Measurements from ENCODE around the gene FPGS. TPM values are rescaled to one million over a fixed set of nuclear protein-coding genes. Genes with fewer than 3 reads are reported as not detected.

The FPGS gene
- polyA plus RNA-seq, 1 donor (not counting 4 experiments of a cell fraction or from before 2014, with no cell fraction given), result 38.2 TPM

DNA sequence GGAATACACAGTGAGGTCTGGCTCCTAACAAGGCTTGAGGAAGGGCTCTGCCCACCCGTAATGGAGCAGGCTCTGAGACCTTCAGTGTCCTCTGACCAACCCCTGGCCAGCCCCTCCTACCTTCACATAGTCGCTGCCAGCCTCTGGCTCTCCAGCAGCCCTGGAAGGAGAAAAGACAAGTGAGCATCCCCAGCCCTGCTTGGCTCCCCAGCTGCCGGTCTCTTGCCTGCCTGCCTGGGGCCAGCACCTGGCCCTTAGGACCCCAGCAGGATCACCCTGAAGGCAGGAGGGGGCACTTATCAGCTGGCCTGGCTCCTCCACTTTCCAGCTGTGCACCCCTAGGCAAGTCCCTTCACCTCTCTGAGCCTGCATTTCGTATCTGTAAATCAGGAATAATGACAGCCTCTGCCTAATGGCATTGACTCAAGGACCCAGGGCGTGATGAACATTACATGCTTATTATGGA, 41.2 kb upstream of the FPGS start:
- Histone ChIP-seq H3K4me3 (ENCODE audit: control insufficient read depth in 2 of 3, extremely low read depth in 1 of 3, insufficient read depth in 2 of 3, low read depth in 1 of 3, low read length in 3 of 3) (no peak overlapping the region), H3K27ac (ENCODE audit: control insufficient read depth, insufficient read depth, low read length) (no peak overlapping the region)

DNA sequence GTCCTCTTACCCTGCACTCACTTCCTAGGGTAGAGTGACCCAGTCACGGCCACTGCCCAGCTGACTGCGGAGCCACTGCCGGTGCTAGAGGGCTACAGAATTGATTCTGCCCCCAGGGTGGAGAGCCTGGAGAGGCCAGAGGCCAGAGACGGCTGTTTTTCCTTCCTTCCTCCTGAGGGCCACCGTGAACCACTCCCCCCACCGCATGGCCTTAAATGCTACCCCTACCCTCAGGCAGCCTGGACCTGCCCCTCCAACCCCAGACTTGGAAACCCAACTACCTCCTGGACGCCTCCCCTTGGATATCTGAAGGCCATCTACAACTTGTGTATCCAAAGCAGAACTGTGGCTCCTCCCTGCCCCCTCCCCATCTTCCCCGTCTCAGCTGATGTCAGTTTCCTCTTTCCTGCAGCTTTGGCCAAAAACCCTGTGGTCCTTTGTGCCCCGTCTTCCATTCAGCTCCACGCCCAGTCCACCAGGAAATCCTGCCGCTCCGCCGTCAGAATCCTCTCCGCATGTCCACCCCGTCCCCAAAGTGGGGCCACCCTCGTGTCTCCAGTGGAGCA, 40.5 kb upstream of the FPGS start:
- Histone ChIP-seq H3K4me1 (ENCODE audit: control insufficient read depth, extremely low read depth, insufficient read depth, low read length) (no peaks in the 10 kb centered on the region), H3K9me1 (ENCODE audit: control insufficient read depth, extremely low read depth, insufficient read depth, low read length) (no peaks in the 10 kb centered on the region)
- TF ChIP-seq, protein P1, sequence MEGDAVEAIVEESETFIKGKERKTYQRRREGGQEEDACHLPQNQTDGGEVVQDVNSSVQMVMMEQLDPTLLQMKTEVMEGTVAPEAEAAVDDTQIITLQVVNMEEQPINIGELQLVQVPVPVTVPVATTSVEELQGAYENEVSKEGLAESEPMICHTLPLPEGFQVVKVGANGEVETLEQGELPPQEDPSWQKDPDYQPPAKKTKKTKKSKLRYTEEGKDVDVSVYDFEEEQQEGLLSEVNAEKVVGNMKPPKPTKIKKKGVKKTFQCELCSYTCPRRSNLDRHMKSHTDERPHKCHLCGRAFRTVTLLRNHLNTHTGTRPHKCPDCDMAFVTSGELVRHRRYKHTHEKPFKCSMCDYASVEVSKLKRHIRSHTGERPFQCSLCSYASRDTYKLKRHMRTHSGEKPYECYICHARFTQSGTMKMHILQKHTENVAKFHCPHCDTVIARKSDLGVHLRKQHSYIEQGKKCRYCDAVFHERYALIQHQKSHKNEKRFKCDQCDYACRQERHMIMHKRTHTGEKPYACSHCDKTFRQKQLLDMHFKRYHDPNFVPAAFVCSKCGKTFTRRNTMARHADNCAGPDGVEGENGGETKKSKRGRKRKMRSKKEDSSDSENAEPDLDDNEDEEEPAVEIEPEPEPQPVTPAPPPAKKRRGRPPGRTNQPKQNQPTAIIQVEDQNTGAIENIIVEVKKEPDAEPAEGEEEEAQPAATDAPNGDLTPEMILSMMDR (optimal IDR thresholded peaks at IDR 0.05 in 1 of 3, IDR thresholded peaks at IDR 0.05 in 1 of 3, conservative IDR thresholded peaks at IDR 0.05 in 1 of 3; ENCODE audit: extremely low read depth in 1 of 3, insufficient read depth in 2 of 3, low read length in 3 of 3), result no peak
- no peak for TF ChIP-seq EZH2 (IDR thresholded peaks at IDR 0.05; ENCODE audit: low read length)

More for the DNA sequence above, 41.2 kb upstream of the FPGS start:
- no peaks in the 10 kb centered on the region for H3K9me3 ChIP-seq (ENCODE audit: control insufficient read depth, low read depth, low read length)
- no peaks in the 10 kb centered on the region for H3K9me1 ChIP-seq (ENCODE audit: control insufficient read depth, extremely low read depth, insufficient read depth, low read length)
- TF ChIP-seq EZH2 (IDR thresholded peaks at IDR 0.05; ENCODE audit: low read length), result no peak
- no peak overlapping the region for H3K4me2 ChIP-seq (ENCODE audit: control insufficient read depth, extremely low read depth, insufficient read depth, low read depth, low read length)
- FAIRE-seq, result no peak
- no peaks in the 10 kb centered on the region for H4K20me1 ChIP-seq (ENCODE audit: control insufficient read depth, extremely low read depth, insufficient read depth, low read length)
- H3K79me2 ChIP-seq (ENCODE audit: control insufficient read depth, insufficient read depth, low read length), result no peaks in the 10 kb centered on the region
- H2AFZ ChIP-seq (ENCODE audit: control insufficient read depth, low read length), result no peak overlapping the region
- no peaks in the 10 kb centered on the region for H3K4me1 ChIP-seq (ENCODE audit: control insufficient read depth, extremely low read depth, insufficient read depth, low read length)
- DNase-seq (ENCODE audit: low read depth, low spot score), result no peak
- no peak overlapping the region for H3K9ac ChIP-seq (ENCODE audit: control insufficient read depth, extremely low read depth, insufficient read depth, low read length)
- dilution Hi-C loops (cut with MboI; ENCODE audit: extremely low pct_ligation_motif_present, low sequenced_read_pairs), result no loop called here
- no peaks in the 10 kb centered on the region for H3K36me3 ChIP-seq (ENCODE audit: control insufficient read depth in 2 of 2, extremely low read depth in 1 of 2, insufficient read depth in 2 of 2, low read length in 2 of 2)
- H3K27me3 ChIP-seq (ENCODE audit: control insufficient read depth, extremely low read depth, insufficient read depth, low read length), result peaks cover 3% of the 10 kb centered on the region

More for the DNA sequence above, 40.5 kb upstream of the FPGS start:
- Histone ChIP-seq H3K27ac (ENCODE audit: control insufficient read depth, insufficient read depth, low read length) (no peak overlapping the region), H3K9ac (ENCODE audit: control insufficient read depth, extremely low read depth, insufficient read depth, low read length) (no peak overlapping the region), H3K27me3 (ENCODE audit: control insufficient read depth, extremely low read depth, insufficient read depth, low read length) (peaks cover 3% of the 10 kb centered on the region), H4K20me1 (ENCODE audit: control insufficient read depth, extremely low read depth, insufficient read depth, low read length) (no peaks in the 10 kb centered on the region), H3K79me2 (ENCODE audit: control insufficient read depth, insufficient read depth, low read length) (no peaks in the 10 kb centered on the region), H3K4me3 (ENCODE audit: control insufficient read depth in 2 of 3, extremely low read depth in 1 of 3, insufficient read depth in 2 of 3, low read depth in 1 of 3, low read length in 3 of 3) (no peak overlapping the region), H3K9me3 (ENCODE audit: control insufficient read depth, low read depth, low read length) (no peaks in the 10 kb centered on the region), H3K4me2 (ENCODE audit: control insufficient read depth, extremely low read depth, insufficient read depth, low read depth, low read length) (no peak overlapping the region), H2AFZ (ENCODE audit: control insufficient read depth, low read length) (no peak overlapping the region), H3K36me3 (ENCODE audit: control insufficient read depth in 2 of 2, extremely low read depth in 1 of 2, insufficient read depth in 2 of 2, low read length in 2 of 2) (no peaks in the 10 kb centered on the region)
- dilution Hi-C loops (cut with MboI; ENCODE audit: extremely low pct_ligation_motif_present, low sequenced_read_pairs), result no loop called here
- no peak for FAIRE-seq
- no peak for DNase-seq (ENCODE audit: low read depth, low spot score)
